ENCODE results near the gene SEMA5B.

Gene SEMA5B

DNA sequence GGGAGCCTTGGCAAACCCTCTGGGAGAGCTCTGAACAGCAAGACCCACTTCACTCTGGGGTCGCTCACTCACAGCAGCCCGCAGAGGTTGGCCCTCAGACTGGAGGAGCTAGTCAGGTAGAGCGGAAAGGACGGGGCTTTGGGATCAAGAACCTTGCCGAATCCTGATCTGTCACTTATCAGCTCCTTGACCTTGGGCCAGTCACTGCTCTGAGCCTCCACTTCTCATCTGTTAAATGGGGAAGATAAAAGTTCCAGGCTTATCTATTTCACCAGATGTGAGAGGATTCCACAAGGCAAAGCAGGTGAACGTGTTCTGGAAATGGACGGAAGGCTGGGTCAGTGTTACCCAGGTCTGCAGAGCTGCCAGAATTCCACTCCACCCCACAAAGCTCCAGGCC is 29.4 kb downstream of the SEMA5B start:
- H3K27ac ChIP-seq (ENCODE audit: low read depth, low read length): no peak overlapping the region
- no peaks in the 10 kb centered on the region for H3K36me3 ChIP-seq (ENCODE audit: control insufficient read depth, insufficient read depth, low read length)
- no peaks in the 10 kb centered on the region for H3K4me1 ChIP-seq (ENCODE audit: control insufficient read depth, insufficient read depth, low read length)
- H3K27me3 ChIP-seq (ENCODE audit: control insufficient read depth, insufficient read depth, low read length): peaks cover 2% of the 10 kb centered on the region
- no peak overlapping the region for H3K9ac ChIP-seq (ENCODE audit: low read length)
- H3K4me3 ChIP-seq (ENCODE audit: low read length): no peak overlapping the region

- Histone ChIP-seq H3K27ac (ENCODE audit: low read depth, low read length) (no peak overlapping the region), H3K4me1 (ENCODE audit: control insufficient read depth, insufficient read depth, low read length) (no peaks in the 10 kb centered on the region), H3K9ac (ENCODE audit: low read length) (no peak overlapping the region), H3K27me3 (ENCODE audit: control insufficient read depth, insufficient read depth, low read length) (peaks cover 2% of the 10 kb centered on the region), H3K36me3 (ENCODE audit: control insufficient read depth, insufficient read depth, low read length) (no peaks in the 10 kb centered on the region), H3K4me3 (ENCODE audit: low read length) (no peak overlapping the region)
Measured at GRCh38 chr3:122996038-122996580, 31.5 kb downstream of the SEMA5B start.

- Histone ChIP-seq H3K27me3 (ENCODE audit: control insufficient read depth, insufficient read depth, low read length) (peaks cover 2% of the 10 kb centered on the region), H3K4me1 (ENCODE audit: control insufficient read depth, insufficient read depth, low read length) (no peaks in the 10 kb centered on the region), H3K4me3 (ENCODE audit: low read length) (no peak overlapping the region), H3K27ac (ENCODE audit: low read depth, low read length) (no peak overlapping the region), H3K9ac (ENCODE audit: low read length) (no peak overlapping the region), H3K36me3 (ENCODE audit: control insufficient read depth, insufficient read depth, low read length) (no peaks in the 10 kb centered on the region)
Measured at GRCh38 chr3:122994954-122995353, 32.6 kb downstream of the SEMA5B start.

- H3K4me3 ChIP-seq (ENCODE audit: low read length): no peak overlapping the region
- H3K27me3 ChIP-seq (ENCODE audit: control insufficient read depth, insufficient read depth, low read length): peaks cover 2% of the 10 kb centered on the region
- H3K9ac ChIP-seq (ENCODE audit: low read length): no peak overlapping the region
- no peaks in the 10 kb centered on the region for H3K36me3 ChIP-seq (ENCODE audit: control insufficient read depth, insufficient read depth, low read length)
- H3K27ac ChIP-seq (ENCODE audit: low read depth, low read length): no peak overlapping the region
- H3K4me1 ChIP-seq (ENCODE audit: control insufficient read depth, insufficient read depth, low read length): no peaks in the 10 kb centered on the region
Measured at GRCh38 chr3:122993124-122993978, 34.2 kb downstream of the SEMA5B start.

- no peak overlapping the region for H3K27ac ChIP-seq (ENCODE audit: low read depth, low read length)
- H3K4me3 ChIP-seq (ENCODE audit: low read length): no peak overlapping the region
- no peaks in the 10 kb centered on the region for H3K36me3 ChIP-seq (ENCODE audit: control insufficient read depth, insufficient read depth, low read length)
- H3K9ac ChIP-seq (ENCODE audit: low read length): no peak overlapping the region
- H3K4me1 ChIP-seq (ENCODE audit: control insufficient read depth, insufficient read depth, low read length): no peaks in the 10 kb centered on the region
- H3K27me3 ChIP-seq (ENCODE audit: control insufficient read depth, insufficient read depth, low read length): peaks cover 2% of the 10 kb centered on the region
Measured at GRCh38 chr3:122992676-122993075, 34.9 kb downstream of the SEMA5B start.

DNA sequence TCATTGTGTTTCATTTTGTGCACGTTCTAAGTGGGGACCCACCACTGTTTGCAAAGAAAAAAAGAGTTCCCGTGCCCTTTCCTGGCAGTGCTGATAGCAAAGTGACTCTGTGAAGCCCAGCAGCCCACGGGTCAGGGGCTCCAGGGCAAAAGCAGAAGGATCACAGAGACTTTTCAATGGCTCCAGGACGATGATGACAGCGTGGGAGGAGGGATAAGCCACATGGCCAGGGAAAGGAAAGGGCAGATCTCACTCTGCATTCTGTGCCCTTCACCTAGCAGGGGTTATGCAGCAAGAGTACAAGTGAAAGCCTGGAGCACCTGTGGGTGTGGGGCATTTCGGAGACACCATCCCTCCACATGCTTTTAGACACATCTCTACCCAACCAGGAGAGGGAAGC is 35.4 kb downstream of the SEMA5B start:
- no peak overlapping the region for H3K4me3 ChIP-seq (ENCODE audit: low read length)
- no peaks in the 10 kb centered on the region for H3K36me3 ChIP-seq (ENCODE audit: control insufficient read depth, insufficient read depth, low read length)
- no peak overlapping the region for H3K9ac ChIP-seq (ENCODE audit: low read length)
- H3K4me1 ChIP-seq (ENCODE audit: control insufficient read depth, insufficient read depth, low read length): no peaks in the 10 kb centered on the region
- H3K27me3 ChIP-seq (ENCODE audit: control insufficient read depth, insufficient read depth, low read length): peaks cover 2% of the 10 kb centered on the region
- no peak overlapping the region for H3K27ac ChIP-seq (ENCODE audit: low read depth, low read length)

DNA sequence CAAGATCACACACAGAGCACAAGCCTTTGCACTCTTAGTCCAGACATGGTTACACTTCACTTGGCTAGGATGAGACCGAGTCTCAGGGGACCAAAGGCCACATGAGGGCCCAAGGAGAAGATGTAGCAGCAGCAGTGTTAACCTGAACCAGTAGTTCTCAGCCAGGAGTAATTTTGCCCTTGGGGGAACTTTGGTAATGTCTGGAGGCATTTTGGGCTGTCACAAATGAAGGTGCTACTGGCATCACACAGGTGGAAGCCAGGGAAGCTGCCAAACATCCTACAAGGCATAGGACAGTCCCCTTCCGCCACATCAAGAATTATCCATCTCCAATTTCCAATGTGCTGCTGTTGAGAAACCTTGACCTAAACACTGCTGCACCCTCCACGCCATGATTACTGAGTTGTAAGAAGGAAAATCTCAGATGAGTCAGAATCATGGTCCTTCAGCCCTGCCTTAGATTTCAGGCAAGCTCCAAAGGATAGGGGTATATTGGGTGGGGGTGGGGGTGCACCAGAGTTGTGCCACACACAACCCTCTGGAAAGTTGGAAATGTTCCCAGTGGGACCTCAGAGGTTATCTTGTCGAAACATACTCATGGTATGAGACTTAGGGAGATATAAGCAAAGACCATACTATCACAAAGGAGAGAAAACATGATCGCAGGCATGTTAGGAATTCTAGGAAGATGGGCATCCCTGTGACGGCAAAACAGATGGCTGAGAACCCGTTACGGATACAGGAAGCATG is 36.2 kb downstream of the SEMA5B start:
- Histone ChIP-seq H3K27me3 (ENCODE audit: control insufficient read depth, insufficient read depth, low read length) (no peaks in the 10 kb centered on the region), H3K4me1 (ENCODE audit: control insufficient read depth, insufficient read depth, low read length) (no peaks in the 10 kb centered on the region), H3K27ac (ENCODE audit: low read depth, low read length) (no peak overlapping the region), H3K9ac (ENCODE audit: low read length) (no peak overlapping the region), H3K4me3 (ENCODE audit: low read length) (no peak overlapping the region), H3K36me3 (ENCODE audit: control insufficient read depth, insufficient read depth, low read length) (no peaks in the 10 kb centered on the region)

DNA sequence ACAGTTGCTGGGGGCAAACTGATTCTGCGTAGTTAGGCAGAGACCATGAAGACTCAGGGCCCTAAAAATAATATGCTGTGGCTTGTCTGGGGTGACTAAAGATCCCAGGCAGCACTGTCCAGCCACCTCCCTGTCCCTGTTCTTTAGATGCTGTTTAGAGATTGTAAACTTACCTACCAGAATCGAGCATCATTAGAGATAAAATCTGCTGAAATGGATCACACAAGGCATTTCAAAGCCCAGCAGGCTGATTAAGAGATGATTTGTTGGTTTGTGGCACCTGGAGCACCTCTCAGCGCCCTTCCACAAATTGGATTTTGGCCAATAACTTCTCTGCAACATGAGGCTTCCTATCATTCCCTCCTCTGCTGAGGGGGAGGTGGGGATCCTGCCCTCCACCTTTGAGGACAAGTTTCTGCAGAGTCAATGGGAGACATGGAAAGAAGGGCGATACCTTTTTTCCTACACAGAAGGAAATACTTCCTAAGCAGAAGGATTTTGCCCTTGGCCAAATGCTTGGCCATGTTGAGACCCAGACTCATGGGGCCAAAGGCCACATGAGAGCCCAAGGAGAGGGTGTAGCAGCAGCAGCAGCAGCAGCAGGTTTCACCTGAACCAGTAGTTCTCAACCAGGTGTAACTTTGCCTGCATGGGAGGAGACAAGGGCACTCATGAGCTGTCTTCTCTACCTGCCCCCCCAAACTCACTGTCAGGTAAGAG is 37.5 kb downstream of the SEMA5B start:
- Histone ChIP-seq H3K27ac (ENCODE audit: low read depth, low read length) (no peak overlapping the region), H3K9ac (ENCODE audit: low read length) (no peak overlapping the region), H3K36me3 (ENCODE audit: control insufficient read depth, insufficient read depth, low read length) (no peaks in the 10 kb centered on the region), H3K4me3 (ENCODE audit: low read length) (no peak overlapping the region), H3K27me3 (ENCODE audit: control insufficient read depth, insufficient read depth, low read length) (no peaks in the 10 kb centered on the region), H3K4me1 (ENCODE audit: control insufficient read depth, insufficient read depth, low read length) (no peaks in the 10 kb centered on the region)

- Histone ChIP-seq H3K4me3 (ENCODE audit: low read length) (no peak overlapping the region), H3K27me3 (ENCODE audit: control insufficient read depth, insufficient read depth, low read length) (no peaks in the 10 kb centered on the region), H3K4me1 (ENCODE audit: control insufficient read depth, insufficient read depth, low read length) (no peaks in the 10 kb centered on the region), H3K9ac (ENCODE audit: low read length) (no peak overlapping the region), H3K36me3 (ENCODE audit: control insufficient read depth, insufficient read depth, low read length) (no peaks in the 10 kb centered on the region), H3K27ac (ENCODE audit: low read depth, low read length) (no peak overlapping the region)
Measured at GRCh38 chr3:122988508-122988907, 39.1 kb downstream of the SEMA5B start.

GRCh38 chr3:122987736-122988319 is 39.7 kb downstream of the SEMA5B start:
- H3K4me1 ChIP-seq (ENCODE audit: control insufficient read depth, insufficient read depth, low read length): no peaks in the 10 kb centered on the region
- H3K27ac ChIP-seq (ENCODE audit: low read depth, low read length): no peak overlapping the region
- no peak overlapping the region for H3K4me3 ChIP-seq (ENCODE audit: low read length)
- no peaks in the 10 kb centered on the region for H3K36me3 ChIP-seq (ENCODE audit: control insufficient read depth, insufficient read depth, low read length)
- no peaks in the 10 kb centered on the region for H3K27me3 ChIP-seq (ENCODE audit: control insufficient read depth, insufficient read depth, low read length)
- no peak overlapping the region for H3K9ac ChIP-seq (ENCODE audit: low read length)

- no peaks in the 10 kb centered on the region for H3K36me3 ChIP-seq (ENCODE audit: control insufficient read depth, insufficient read depth, low read length)
- no peak overlapping the region for H3K9ac ChIP-seq (ENCODE audit: low read length)
- H3K4me1 ChIP-seq (ENCODE audit: control insufficient read depth, insufficient read depth, low read length): no peaks in the 10 kb centered on the region
- H3K27ac ChIP-seq (ENCODE audit: low read depth, low read length): no peak overlapping the region
- no peaks in the 10 kb centered on the region for H3K27me3 ChIP-seq (ENCODE audit: control insufficient read depth, insufficient read depth, low read length)
- no peak overlapping the region for H3K4me3 ChIP-seq (ENCODE audit: low read length)
Measured at GRCh38 chr3:122987231-122987630, 40.3 kb downstream of the SEMA5B start.

- no peaks in the 10 kb centered on the region for H3K4me1 ChIP-seq (ENCODE audit: control insufficient read depth, insufficient read depth, low read length)
- H3K27me3 ChIP-seq (ENCODE audit: control insufficient read depth, insufficient read depth, low read length): no peaks in the 10 kb centered on the region
- H3K4me3 ChIP-seq (ENCODE audit: low read length): no peak overlapping the region
- H3K36me3 ChIP-seq (ENCODE audit: control insufficient read depth, insufficient read depth, low read length): no peaks in the 10 kb centered on the region
- H3K27ac ChIP-seq (ENCODE audit: low read depth, low read length): no peak overlapping the region
- H3K9ac ChIP-seq (ENCODE audit: low read length): no peak overlapping the region
Measured at GRCh38 chr3:122986693-122987179, 40.8 kb downstream of the SEMA5B start.

All from rectal smooth muscle tissue (tissue), 1 donor.